GM20000 (cell line): ENCODE results near the gene ZWILCH.

Experiments
- DNase-seq: peaks from one replicate; pipeline ENCODE4 v3.0.0; 2012; ENCODE audit warnings: low spot score
- CTCF ChIP-seq: IDR thresholded peaks from 2 replicates; pipeline ENCODE4 v1.5.1; 2012; ENCODE audit warnings: mild to moderate bottlenecking, control low read depth; ENCODE audit errors: extremely low read depth, missing control alignments

ZWILCH gene

GRCh38 chr15:66569461-66570137 lies 64.5 kb downstream of the ZWILCH start:
- no peak for TF ChIP-seq CTCF
- no peak for DNase-seq

- no peak for TF ChIP-seq CTCF
- no peak for DNase-seq
Measured at GRCh38 chr15:66570327-66570726, 65.2 kb downstream of the ZWILCH start.

GRCh38 chr15:66570842-66571478 lies 65.8 kb downstream of the ZWILCH start:
- TF ChIP-seq CTCF: no peak
- DNase-seq: no peak

- DNase-seq: no peak
- no peak for TF ChIP-seq CTCF
Measured at GRCh38 chr15:66572146-66572545, 67.0 kb downstream of the ZWILCH start.

- no peak for TF ChIP-seq CTCF
- no peak for DNase-seq
Measured at GRCh38 chr15:66573348-66573718, 68.2 kb downstream of the ZWILCH start.

GRCh38 chr15:66573719-66574595 lies 68.8 kb downstream of the ZWILCH start:
- peak; percentile 25 for DNase-seq
- no peak for TF ChIP-seq CTCF

GRCh38 chr15:66574596-66574950 lies 69.4 kb downstream of the ZWILCH start:
- no peak for TF ChIP-seq CTCF

More at GRCh38 chr15:66574596-66574950, 69.4 kb downstream of the ZWILCH start:
- DNase-seq: no peak
